ENCODE measurements around the gene SVOP. TPM values are rescaled to one million over a fixed set of nuclear protein-coding genes. Genes with fewer than 3 reads are reported as not detected.

Gene SVOP
- total RNA-seq, 1 experiment from 2014 or later = 0.47 TPM

- H3K79me2 ChIP-seq (ENCODE audit: insufficient read depth, low read length) = no peaks in the 10 kb centered on the region
- BruUV-seq (replicated peaks) = no TSS peak
- no peak overlapping the region for H3K4me2 ChIP-seq (ENCODE audit: low read length)
- H3K4me3 ChIP-seq (replicated peaks in 1 of 2; ENCODE audit: low read depth in 1 of 2, low read length in 2 of 2) = no peak overlapping the region
- H2AFZ ChIP-seq (ENCODE audit: low read depth, low read length, poor library complexity, severe bottlenecking) = no peak overlapping the region
- no peak for TF ChIP-seq YY1 (IDR thresholded peaks at IDR 0.05; ENCODE audit: extremely low read depth, insufficient replicate concordance, low read depth, low read length)
- no peak for TF ChIP-seq FOSL1 (IDR thresholded peaks at IDR 0.05; ENCODE audit: low read depth)
- TF ChIP-seq SP1 (IDR thresholded peaks at IDR 0.05; ENCODE audit: low read depth) = no peak
- CTCF ChIA-PET = no interaction called here
- no peak for ATAC-seq
- RAD21 ChIA-PET (ENCODE audit: low non-redundant PET in 1 of 2, low total read pairs in 2 of 2, uncharacterized antibody in 2 of 2, unreplicated experiment in 2 of 2) = no interaction called here
- intact Hi-C loops (cut with micrococcal nuclease) = no loop called here
- H3K9ac ChIP-seq (ENCODE audit: low read length) = no peak overlapping the region
- no peak overlapping the region for H3K27ac ChIP-seq (ENCODE audit: low read depth, low read length)
- no peaks in the 10 kb centered on the region for H3K9me2 ChIP-seq (ENCODE audit: insufficient read depth)
- H3K36me3 ChIP-seq (ENCODE audit: control insufficient read depth in 1 of 2, insufficient read depth in 2 of 2, low read length in 2 of 2) = no peaks in the 10 kb centered on the region
- no peaks in the 10 kb centered on the region for H4K20me1 ChIP-seq (ENCODE audit: insufficient read depth)
- POLR2A ChIA-PET = no interaction called here
- peaks cover 0 to 4% of the 10 kb centered on the region in 2 experiments; a peak in 1 of 4 replicates for H3K4me1 ChIP-seq (ENCODE audit: control insufficient read depth in 1 of 2, insufficient read depth in 2 of 2, low read length in 2 of 2)
- no peaks in the 10 kb centered on the region for H3K9me3 ChIP-seq (ENCODE audit: control insufficient read depth in 1 of 2, insufficient read depth in 1 of 2, low read depth in 1 of 2, low read length in 2 of 2)
- peaks cover 35% of the 10 kb centered on the region for H3K27me3 ChIP-seq (ENCODE audit: insufficient read depth, low read length)
- no peak for DNase-seq (ENCODE audit: low read depth, low spot score)
Measured at GRCh38 chr12:109018296-109018695, 2.6 kb downstream of the SVOP start.

GRCh38 chr12:109016978-109017377, 3.9 kb downstream of the SVOP start:
- ATAC-seq = no peak
- no TSS peak for BruUV-seq (replicated peaks)
- H3K9me3 ChIP-seq (ENCODE audit: control insufficient read depth in 1 of 2, insufficient read depth in 1 of 2, low read depth in 1 of 2, low read length in 2 of 2) = no peaks in the 10 kb centered on the region
- no peak overlapping the region for H3K4me3 ChIP-seq (replicated peaks in 1 of 2; ENCODE audit: low read depth in 1 of 2, low read length in 2 of 2)
- H3K79me2 ChIP-seq (ENCODE audit: insufficient read depth, low read length) = no peaks in the 10 kb centered on the region
- ChIA-PET POLR2A (no interaction called here), RAD21 (ENCODE audit: low non-redundant PET in 1 of 2, low total read pairs in 2 of 2, uncharacterized antibody in 2 of 2, unreplicated experiment in 2 of 2) (no interaction called here), CTCF (no interaction called here)
- peaks cover 43% of the 10 kb centered on the region for H3K27me3 ChIP-seq (ENCODE audit: insufficient read depth, low read length)
- TF ChIP-seq ATF3 (IDR thresholded peaks at IDR 0.05) (no peak), ZBTB33 (IDR thresholded peaks at IDR 0.05; ENCODE audit: extremely low read depth, insufficient replicate concordance, low read length) (no peak), CBX3 (IDR thresholded peaks at IDR 0.05; ENCODE audit: low read depth) (no peak), ELF1 (IDR thresholded peaks at IDR 0.05; ENCODE audit: borderline replicate concordance, low read depth) (no peak), MAX (IDR thresholded peaks at IDR 0.05) (no peak), SP1 (IDR thresholded peaks at IDR 0.05; ENCODE audit: low read depth) (no peak), RAD21 (IDR thresholded peaks at IDR 0.05; ENCODE audit: low read depth) (no peak), TCF7L2 (IDR thresholded peaks at IDR 0.05; ENCODE audit: borderline replicate concordance, extremely low read depth, insufficient read depth, insufficient read length) (no peak)
- no peak overlapping the region for H2AFZ ChIP-seq (ENCODE audit: low read depth, low read length, poor library complexity, severe bottlenecking)
- peaks cover 0 to 4% of the 10 kb centered on the region in 2 experiments; a peak in 1 of 4 replicates for H3K4me1 ChIP-seq (ENCODE audit: control insufficient read depth in 1 of 2, insufficient read depth in 2 of 2, low read length in 2 of 2)
- no peak overlapping the region for H3K27ac ChIP-seq (ENCODE audit: low read depth, low read length)
- H3K4me2 ChIP-seq (ENCODE audit: low read length) = no peak overlapping the region
- H3K9me2 ChIP-seq (ENCODE audit: insufficient read depth) = no peaks in the 10 kb centered on the region
- DNase-seq (ENCODE audit: low read depth, low spot score) = no peak
- H3K9ac ChIP-seq (ENCODE audit: low read length) = no peak overlapping the region
- intact Hi-C loops (cut with micrococcal nuclease) = no loop called here
- no peaks in the 10 kb centered on the region for H4K20me1 ChIP-seq (ENCODE audit: insufficient read depth)
- no peaks in the 10 kb centered on the region for H3K36me3 ChIP-seq (ENCODE audit: control insufficient read depth in 1 of 2, insufficient read depth in 2 of 2, low read length in 2 of 2)

Data from HCT116 (cell line).